Memory B cell (primary cell): ENCODE results near the gene EXOG.

ENCODE experiments used
- ATAC-seq: fragments of 150-1000 bp; cut with Tn5 transposase; 2 replicates; pipeline ENCODE4 v1.10.0; 2021; ENCODE audit warnings: low read depth, mild to moderate bottlenecking, moderate library complexity
- DNase-seq, 2 donors: peaks; one replicate each; pipeline ENCODE4 v3.0.0; 2022; ENCODE audit warnings: low spot score in 2 of 2
- H3K27ac Mint-ChIP-seq: one replicate; pipeline ENCODE4 v1.8.0; 2022; ENCODE audit warnings: mild to moderate bottlenecking, moderate library complexity, mixed read lengths
- H3K27me3 Mint-ChIP-seq: one replicate; pipeline ENCODE4 v1.8.0; 2022; ENCODE audit warnings: mixed read lengths
- H3K36me3 Mint-ChIP-seq: one replicate; pipeline ENCODE4 v1.8.0; 2022; ENCODE audit warnings: mild to moderate bottlenecking, mixed read lengths
- H3K4me1 Mint-ChIP-seq: one replicate; pipeline ENCODE4 v1.8.0; 2022; ENCODE audit warnings: mixed read lengths
- H3K4me3 Mint-ChIP-seq: one replicate; pipeline ENCODE4 v1.8.0; 2022; ENCODE audit warnings: mild to moderate bottlenecking, moderate library complexity, mixed read lengths
- H3K9me3 Mint-ChIP-seq: one replicate; pipeline ENCODE4 v1.8.0; 2022; ENCODE audit warnings: mixed read lengths

The EXOG gene

GRCh38 chr3:38510631-38511030 is 14.5 kb downstream of the EXOG start:
- DNase-seq (no peak), ATAC-seq (no peak)
- peaks cover 22% of the 10 kb centered on the region for H3K36me3 Mint-ChIP-seq
- no peaks in the 10 kb centered on the region for H3K4me1 Mint-ChIP-seq
- no peak overlapping the region for H3K27ac Mint-ChIP-seq
- H3K9me3 Mint-ChIP-seq = no peaks in the 10 kb centered on the region
- H3K4me3 Mint-ChIP-seq = no peak overlapping the region
- H3K27me3 Mint-ChIP-seq = no peaks in the 10 kb centered on the region

DNA sequence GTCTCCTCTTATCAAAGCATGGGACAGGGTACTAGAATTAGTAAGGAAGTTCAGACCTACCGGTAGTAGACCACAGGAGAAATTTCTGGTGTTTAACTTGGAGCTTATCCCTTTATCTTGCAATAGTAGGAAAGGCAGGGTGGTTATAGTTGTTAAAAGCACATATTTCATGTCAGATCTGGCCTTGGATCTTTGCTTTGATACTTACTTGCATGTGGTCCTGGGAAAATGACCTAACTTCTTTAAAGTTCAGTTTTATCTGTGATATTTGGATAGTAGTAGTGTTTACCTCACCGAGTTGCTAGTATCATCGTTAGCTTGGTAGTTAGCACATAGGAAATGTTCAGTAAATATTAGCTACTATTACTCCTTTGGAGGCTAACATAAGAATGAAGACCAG is 15.4 kb downstream of the EXOG start:
- no peaks in the 10 kb centered on the region for H3K4me1 Mint-ChIP-seq
- DNase-seq (no peak), ATAC-seq (no peak)
- no peaks in the 10 kb centered on the region for H3K27me3 Mint-ChIP-seq
- H3K4me3 Mint-ChIP-seq = no peak overlapping the region
- H3K27ac Mint-ChIP-seq = no peak overlapping the region
- H3K9me3 Mint-ChIP-seq = no peaks in the 10 kb centered on the region
- peaks cover 24% of the 10 kb centered on the region for H3K36me3 Mint-ChIP-seq

DNA sequence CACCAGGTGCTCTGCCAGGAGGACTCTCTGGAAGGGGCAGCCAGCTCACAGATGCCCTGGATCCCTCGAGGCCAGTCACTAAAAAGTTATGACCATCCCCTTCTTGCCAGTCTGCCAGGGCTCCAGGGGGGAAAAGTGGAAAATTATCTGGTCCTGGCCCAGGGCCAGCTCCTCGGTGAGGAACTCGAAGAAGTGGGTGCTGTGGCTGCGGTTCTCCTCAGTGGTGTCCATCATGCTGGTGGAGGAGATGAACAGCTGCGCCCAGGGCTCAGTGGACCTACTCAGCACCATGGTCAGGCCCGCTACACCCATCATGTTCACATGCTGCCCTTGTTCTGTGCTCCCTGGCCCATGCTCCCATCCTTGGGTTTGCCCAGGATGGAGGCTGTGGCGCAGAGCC is 19.2 kb downstream of the EXOG start:
- ATAC-seq (no peak), DNase-seq (no peak)
- Mint-ChIP-seq H3K4me1 (peaks cover 6% of the 10 kb centered on the region), H3K4me3 (no peak overlapping the region), H3K9me3 (no peaks in the 10 kb centered on the region), H3K27me3 (no peaks in the 10 kb centered on the region), H3K27ac (no peak overlapping the region), H3K36me3 (peaks cover 15% of the 10 kb centered on the region)

DNA sequence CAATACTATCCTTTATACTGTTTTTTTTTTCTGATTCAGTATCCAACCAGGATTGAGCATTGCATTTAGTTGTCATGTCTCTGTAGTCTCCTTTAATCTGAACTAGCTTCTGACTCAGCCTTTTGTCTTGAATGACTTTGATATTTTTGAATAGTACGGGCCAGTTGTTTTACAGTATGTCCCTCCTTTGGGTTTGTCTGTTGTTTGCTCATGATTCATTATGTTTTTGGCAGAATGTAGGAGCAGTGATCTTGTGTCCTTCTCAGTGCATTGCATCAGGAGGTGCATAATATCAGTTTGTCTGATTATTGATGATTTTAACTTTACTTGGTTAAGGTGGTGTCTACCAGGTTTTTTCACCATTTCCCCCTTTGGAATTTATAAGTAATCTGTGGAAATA is 20.5 kb downstream of the EXOG start:
- H3K27ac Mint-ChIP-seq = no peak overlapping the region

GRCh38 chr3:38519000-38519399 is 22.9 kb downstream of the EXOG start:
- Mint-ChIP-seq H3K9me3 (no peaks in the 10 kb centered on the region), H3K27me3 (no peaks in the 10 kb centered on the region), H3K4me3 (no peak overlapping the region), H3K36me3 (peaks cover 10% of the 10 kb centered on the region), H3K27ac (peak overlapping the region; percentile 53), H3K4me1 (peaks cover 8% of the 10 kb centered on the region)
- ATAC-seq = no peak
- no peak for DNase-seq

More for the DNA sequence above, 20.5 kb downstream of the EXOG start:
- ATAC-seq (no peak), DNase-seq (no peak)
- no peaks in the 10 kb centered on the region for H3K9me3 Mint-ChIP-seq
- no peaks in the 10 kb centered on the region for H3K27me3 Mint-ChIP-seq
- H3K36me3 Mint-ChIP-seq = peaks cover 13% of the 10 kb centered on the region
- H3K4me1 Mint-ChIP-seq = peaks cover 8% of the 10 kb centered on the region
- H3K4me3 Mint-ChIP-seq = no peak overlapping the region

DNA sequence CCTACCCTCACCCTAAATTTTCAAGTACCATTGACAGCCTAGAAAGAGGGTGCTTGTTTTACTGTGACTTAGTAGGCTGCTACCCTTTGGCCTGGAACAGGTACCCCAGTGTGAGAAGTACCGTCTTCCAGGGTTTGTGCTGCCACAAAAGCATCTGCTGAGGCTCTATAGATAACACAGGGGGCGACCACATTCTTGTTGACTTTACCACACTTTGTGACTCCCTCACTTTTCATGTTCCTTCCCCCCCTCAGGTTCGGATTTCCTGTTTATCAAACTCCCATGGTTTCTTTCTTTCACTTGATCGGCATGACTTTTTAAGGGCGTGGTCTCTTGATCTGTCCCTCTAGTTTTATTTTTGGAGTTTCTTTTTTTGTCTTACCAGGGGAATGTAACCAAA is 23.5 kb downstream of the EXOG start:
- no peak for ATAC-seq
- Mint-ChIP-seq H3K27ac (peak overlapping the region; percentile 53), H3K36me3 (peaks cover 7% of the 10 kb centered on the region), H3K4me1 (peaks cover 8% of the 10 kb centered on the region), H3K27me3 (no peaks in the 10 kb centered on the region), H3K9me3 (no peaks in the 10 kb centered on the region), H3K4me3 (no peak overlapping the region)
- no peak for DNase-seq

DNA sequence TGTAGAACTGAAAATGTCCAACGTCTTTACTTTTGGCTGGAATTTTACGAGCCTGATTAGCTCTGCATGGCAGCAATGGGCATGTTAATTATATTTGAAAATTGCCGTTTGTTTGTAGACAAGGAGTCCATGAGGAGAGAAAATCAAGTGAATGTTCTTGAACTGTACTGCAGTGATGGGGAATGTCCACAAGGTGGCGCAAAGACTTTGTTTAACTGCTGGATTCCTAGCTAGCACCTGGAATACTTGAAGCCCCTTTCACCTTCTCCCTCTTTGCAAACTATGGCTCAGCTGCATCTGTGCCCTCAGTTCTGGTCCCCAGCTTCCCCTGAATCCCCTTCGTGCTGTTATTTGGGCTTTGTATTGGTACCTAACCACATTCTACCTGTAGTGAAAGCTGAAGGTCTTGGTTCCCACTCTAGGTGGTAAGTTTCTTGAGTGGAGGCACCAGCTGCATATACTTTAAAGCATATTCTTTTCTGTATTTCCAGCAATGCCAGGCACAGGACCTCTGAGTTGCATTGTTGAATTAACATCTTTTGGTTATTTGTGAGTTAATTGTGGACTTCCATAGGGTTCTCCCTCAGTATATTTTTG is 25.3 kb downstream of the EXOG start:
- Mint-ChIP-seq H3K9me3 (no peaks in the 10 kb centered on the region), H3K4me3 (no peak overlapping the region), H3K27me3 (no peaks in the 10 kb centered on the region), H3K27ac (no peak overlapping the region), H3K4me1 (peaks cover 8% of the 10 kb centered on the region), H3K36me3 (peaks cover 15% of the 10 kb centered on the region)
- ATAC-seq (no peak), DNase-seq (peak; percentile 49 to 56)

DNA sequence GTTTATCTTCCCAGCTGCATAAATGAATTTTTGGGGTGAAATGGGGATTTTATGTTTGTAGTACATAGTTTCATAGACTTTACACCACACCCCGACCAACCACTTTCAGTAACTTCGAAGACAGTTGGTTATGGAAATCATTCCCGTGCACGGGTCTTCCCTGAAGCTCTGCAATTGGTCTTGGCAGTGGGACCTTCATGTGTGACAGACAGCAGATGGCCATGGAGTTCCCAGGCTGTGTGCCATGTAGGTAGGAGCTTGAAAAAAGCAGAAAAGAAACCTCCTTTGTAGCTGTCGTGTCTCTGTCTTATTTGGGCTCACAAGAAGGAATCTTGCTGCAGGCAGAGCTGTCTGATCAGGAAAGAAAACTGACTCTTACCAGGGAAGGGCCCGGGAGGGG is 25.9 kb downstream of the EXOG start:
- H3K27ac Mint-ChIP-seq = no peak overlapping the region
- H3K9me3 Mint-ChIP-seq = no peaks in the 10 kb centered on the region
- H3K4me1 Mint-ChIP-seq = peaks cover 8% of the 10 kb centered on the region
- no peak overlapping the region for H3K4me3 Mint-ChIP-seq
- H3K36me3 Mint-ChIP-seq = peaks cover 20% of the 10 kb centered on the region
- ATAC-seq (no peak), DNase-seq (no peak)
- no peaks in the 10 kb centered on the region for H3K27me3 Mint-ChIP-seq

DNA sequence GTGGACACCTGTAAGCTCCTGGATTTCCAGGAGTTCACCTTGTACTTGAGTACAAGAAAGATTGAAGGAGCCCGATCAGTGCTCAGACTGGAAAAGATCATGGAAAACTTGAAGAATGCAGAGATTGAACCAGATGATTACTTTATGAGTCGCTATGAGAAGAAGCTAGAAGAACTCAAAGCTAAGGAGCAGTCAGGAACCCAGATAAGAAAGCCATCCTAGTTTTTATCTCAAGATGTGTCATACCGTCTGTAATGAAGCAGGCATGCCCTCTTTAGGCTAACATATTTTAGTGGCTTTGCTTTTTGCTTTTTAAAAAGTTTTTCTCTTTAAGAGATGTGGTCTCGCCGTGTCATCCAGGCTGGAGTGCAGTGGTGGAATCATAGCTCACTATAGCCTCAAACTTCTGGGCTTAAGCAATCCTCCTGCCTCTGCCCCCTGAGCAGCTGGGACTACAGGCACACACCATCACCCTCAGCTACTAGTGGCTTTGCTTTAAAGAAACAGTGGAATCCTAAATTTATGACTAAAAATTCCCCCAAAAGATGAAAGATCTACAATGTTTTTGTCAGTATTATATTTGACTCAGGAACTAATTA is 28.1 kb downstream of the EXOG start:
- ATAC-seq (no peak), DNase-seq (no peak)
- Mint-ChIP-seq H3K9me3 (no peaks in the 10 kb centered on the region), H3K36me3 (peaks cover 29% of the 10 kb centered on the region), H3K27me3 (no peaks in the 10 kb centered on the region), H3K4me1 (peaks cover 8% of the 10 kb centered on the region), H3K27ac (no peak overlapping the region), H3K4me3 (no peak overlapping the region)

DNA sequence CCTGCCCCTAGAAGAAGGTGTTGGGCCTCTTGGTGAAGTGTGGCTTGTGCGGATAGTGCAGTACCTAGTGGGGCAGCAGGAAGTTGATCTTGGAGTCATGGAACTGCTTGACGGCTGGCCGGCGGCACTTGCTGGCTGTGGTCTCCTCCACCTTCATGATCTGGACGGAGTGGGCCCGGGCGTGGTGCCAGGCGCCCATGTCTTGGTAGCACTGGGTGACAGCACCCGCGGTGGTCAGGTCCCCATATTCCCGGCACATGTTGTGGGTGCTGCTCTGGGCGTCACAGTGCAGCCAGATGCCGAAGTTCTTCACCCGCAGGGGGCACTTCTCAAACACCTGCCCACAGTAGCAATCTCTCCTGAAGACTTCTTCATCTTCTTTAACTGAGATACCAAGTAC is 30.7 kb downstream of the EXOG start:
- H3K36me3 Mint-ChIP-seq = peaks cover 34% of the 10 kb centered on the region
- DNase-seq (no peak), ATAC-seq (no peak)
- no peak overlapping the region for H3K4me3 Mint-ChIP-seq
- no peak overlapping the region for H3K27ac Mint-ChIP-seq
- H3K27me3 Mint-ChIP-seq = no peaks in the 10 kb centered on the region
- no peaks in the 10 kb centered on the region for H3K4me1 Mint-ChIP-seq
- H3K9me3 Mint-ChIP-seq = no peaks in the 10 kb centered on the region

GRCh38 chr3:38528457-38528856 is 32.3 kb downstream of the EXOG start:
- Mint-ChIP-seq H3K9me3 (no peaks in the 10 kb centered on the region), H3K4me1 (no peaks in the 10 kb centered on the region), H3K36me3 (peaks cover 35% of the 10 kb centered on the region), H3K27me3 (no peaks in the 10 kb centered on the region), H3K27ac (no peak overlapping the region), H3K4me3 (no peak overlapping the region)
- DNase-seq = no peak
- no peak for ATAC-seq

DNA sequence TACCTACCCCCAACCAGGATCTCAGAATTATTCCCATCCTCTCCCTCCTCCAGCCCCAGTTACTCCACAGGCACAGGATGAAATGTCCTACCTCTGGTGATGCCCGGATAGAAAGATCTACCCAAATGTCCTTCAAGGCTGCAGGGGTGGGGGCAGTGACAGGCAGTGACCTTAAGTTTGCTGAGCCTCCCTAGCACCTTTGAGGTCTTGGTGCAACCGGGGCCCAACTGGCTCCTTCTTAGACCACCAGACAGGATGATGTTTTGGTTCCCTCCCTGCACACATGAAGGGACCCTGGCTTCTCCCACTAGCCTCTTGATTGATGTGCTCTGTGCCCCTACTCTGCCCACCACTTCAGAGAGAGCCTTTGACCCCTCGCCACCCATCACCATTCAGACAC is 36.4 kb downstream of the EXOG start:
- no peaks in the 10 kb centered on the region for H3K9me3 Mint-ChIP-seq
- H3K27me3 Mint-ChIP-seq = no peaks in the 10 kb centered on the region
- H3K36me3 Mint-ChIP-seq = peaks cover 37% of the 10 kb centered on the region
- no peak overlapping the region for H3K27ac Mint-ChIP-seq
- no peak overlapping the region for H3K4me3 Mint-ChIP-seq
- DNase-seq (no peak), ATAC-seq (no peak)
- no peaks in the 10 kb centered on the region for H3K4me1 Mint-ChIP-seq

DNA sequence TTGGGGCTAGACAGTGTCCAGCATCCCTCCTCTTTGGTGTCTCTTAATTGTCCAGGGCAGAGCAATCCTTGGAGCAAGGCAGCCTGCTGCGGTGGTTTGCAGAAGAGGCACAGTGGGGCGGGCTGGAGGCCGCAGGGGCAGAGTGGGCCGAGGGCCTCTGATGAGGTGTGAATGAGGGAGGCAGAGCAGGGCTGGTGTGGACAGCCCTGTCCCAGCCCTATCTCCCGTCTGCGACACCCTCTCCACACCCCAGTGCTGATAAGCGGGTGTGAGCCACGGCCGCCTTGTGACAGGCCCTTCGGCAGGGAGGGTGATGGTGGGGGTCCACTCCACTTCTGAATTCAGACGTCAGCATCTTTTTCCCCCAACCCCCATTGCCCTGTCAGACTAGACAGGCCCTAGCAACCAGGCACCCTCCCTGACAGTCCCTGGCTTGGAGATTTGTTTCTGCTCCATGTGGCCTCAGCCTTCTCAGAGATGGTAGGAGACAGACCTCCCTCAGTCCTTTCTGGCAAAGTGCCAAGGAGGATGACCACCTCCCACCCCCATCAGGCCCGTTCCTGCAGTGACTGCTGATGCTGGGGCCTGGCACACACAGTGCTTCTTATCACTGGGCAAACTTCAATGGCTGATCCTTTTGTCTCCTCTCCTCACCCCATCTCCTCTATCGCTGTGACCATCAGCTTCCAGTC is 37.3 kb downstream of the EXOG start:
- H3K27ac Mint-ChIP-seq = no peak overlapping the region
- no peaks in the 10 kb centered on the region for H3K4me1 Mint-ChIP-seq
- H3K4me3 Mint-ChIP-seq = no peak overlapping the region
- DNase-seq = no peak
- no peaks in the 10 kb centered on the region for H3K27me3 Mint-ChIP-seq
- ATAC-seq = no peak
- no peaks in the 10 kb centered on the region for H3K9me3 Mint-ChIP-seq
- H3K36me3 Mint-ChIP-seq = peaks cover 35% of the 10 kb centered on the region

DNA sequence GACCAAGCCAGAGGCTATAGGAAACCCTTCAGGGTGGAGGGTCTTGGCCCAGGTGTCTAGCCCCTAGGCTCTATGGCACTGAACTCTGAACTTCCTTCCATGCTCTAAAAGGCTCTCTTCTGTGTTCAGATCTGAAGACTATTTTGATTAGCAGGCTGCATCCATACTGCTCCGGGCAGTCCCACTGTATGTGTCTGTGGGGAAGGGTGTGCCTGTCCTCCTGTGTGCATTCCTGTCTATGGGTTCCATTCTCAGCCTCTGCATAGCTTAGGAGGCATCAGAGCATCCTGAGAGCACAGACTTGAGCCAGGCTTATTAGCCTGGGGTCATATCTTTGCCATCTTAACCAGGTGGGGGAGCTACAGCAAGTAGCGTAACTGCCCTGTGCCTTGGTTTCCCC is 38.0 kb downstream of the EXOG start:
- no peaks in the 10 kb centered on the region for H3K9me3 Mint-ChIP-seq
- ATAC-seq (no peak), DNase-seq (no peak)
- H3K4me1 Mint-ChIP-seq = no peaks in the 10 kb centered on the region
- H3K27ac Mint-ChIP-seq = no peak overlapping the region
- no peak overlapping the region for H3K4me3 Mint-ChIP-seq
- H3K36me3 Mint-ChIP-seq = peaks cover 36% of the 10 kb centered on the region
- H3K27me3 Mint-ChIP-seq = no peaks in the 10 kb centered on the region

GRCh38 chr3:38534604-38535003 is 38.5 kb downstream of the EXOG start:
- Mint-ChIP-seq H3K4me1 (no peaks in the 10 kb centered on the region), H3K36me3 (peaks cover 37% of the 10 kb centered on the region), H3K27me3 (no peaks in the 10 kb centered on the region), H3K4me3 (no peak overlapping the region), H3K9me3 (no peaks in the 10 kb centered on the region), H3K27ac (no peak overlapping the region)
- no peak for ATAC-seq
- no peak for DNase-seq
